Neural progenitor cell (in vitro differentiated cells): ENCODE data around the gene STK40. TPM values are rescaled to one million over a fixed set of nuclear protein-coding genes. Genes with fewer than 3 reads are reported as not detected.
A peak's percentile ranks its signal among the peaks of the same experiment; 100 is the strongest.

Experiments
- DNase-seq: peaks from one replicate; pipeline ENCODE4 v3.0.0-alpha.2; 2016; ENCODE audit warnings: low spot score
- H2AFZ ChIP-seq: fragments of 200-600 bp; sonication (generic); replicated peaks from 2 replicates; pipeline ENCODE4 v1.6.1; 2016; ENCODE audit warnings: antibody characterized with exemption
- H3F3A ChIP-seq: fragments of 200-600 bp; sonication (generic); 2 replicates; pipeline ENCODE4 v1.6.1; 2016; ENCODE audit warnings: antibody characterized with exemption, low read depth
- H3K27ac ChIP-seq: fragments of 200-600 bp; sonication (generic); 2 replicates; pipeline ENCODE4 v1.5.1; 2016; ENCODE audit warnings: mild to moderate bottlenecking
- H3K27me3 ChIP-seq: fragments of 200-600 bp; sonication (generic); 2 replicates; pipeline ENCODE4 v1.6.1; 2016; ENCODE audit warnings: mild to moderate bottlenecking, moderate library complexity
- H3K36me3 ChIP-seq: fragments of 200-600 bp; sonication (generic); 2 replicates; pipeline ENCODE4 v1.5.1; 2016
- H3K4me1 ChIP-seq: fragments of 200-600 bp; sonication (generic); 2 replicates; pipeline ENCODE4 v1.6.1; 2016; ENCODE audit warnings: mixed run types
- H3K4me2 ChIP-seq: fragments of 200-600 bp; sonication (generic); 2 replicates; pipeline ENCODE4 v1.6.1; 2016
- H3K4me3 ChIP-seq: fragments of 200-600 bp; sonication (generic); 2 replicates; pipeline ENCODE4 v1.5.1; 2016
- H3K79me2 ChIP-seq: fragments of 200-600 bp; sonication (generic); 2 replicates; pipeline ENCODE4 v1.6.1; 2016; ENCODE audit warnings: low read depth
- H3K9ac ChIP-seq: fragments of 200-600 bp; sonication (generic); 2 replicates; pipeline ENCODE4 v1.6.1; 2016
- H3K9me3 ChIP-seq: fragments of 200-600 bp; sonication (generic); 2 replicates; pipeline ENCODE4 v1.5.1; 2016; ENCODE audit warnings: low read depth
- H4K20me1 ChIP-seq: fragments of 200-600 bp; sonication (generic); 2 replicates; pipeline ENCODE4 v1.6.1; 2016; ENCODE audit warnings: low read depth
- H3K27ac Mint-ChIP-seq: 3 replicates; pipeline ENCODE4 v1.8.0; 2021; ENCODE audit warnings: mixed read lengths
- H3K27me3 Mint-ChIP-seq: 2 replicates; pipeline ENCODE4 v1.8.0; 2022; ENCODE audit warnings: low read depth, mild to moderate bottlenecking, inconsistent platforms, moderate library complexity, mixed read lengths; ENCODE audit not compliant: insufficient read depth
- H3K36me3 Mint-ChIP-seq: 3 replicates; pipeline ENCODE4 v1.8.0; 2021; ENCODE audit warnings: mixed read lengths
- H3K4me1 Mint-ChIP-seq: 3 replicates; pipeline ENCODE4 v1.8.0; 2021; ENCODE audit warnings: mixed read lengths
- H3K4me3 Mint-ChIP-seq: 3 replicates; pipeline ENCODE4 v1.8.0; 2021; ENCODE audit warnings: mild to moderate bottlenecking, moderate library complexity, mixed read lengths
- H3K9me3 Mint-ChIP-seq: 3 replicates; pipeline ENCODE4 v1.8.0; 2020; ENCODE audit warnings: mixed read lengths
- EZH2 ChIP-seq: fragments of 200-600 bp; sonication (generic); IDR thresholded peaks from 2 replicates; pipeline ENCODE4 v1.6.1; 2017; ENCODE audit warnings: antibody characterized with exemption, mild to moderate bottlenecking, moderate library complexity
- EZH2phosphoT487 ChIP-seq: fragments of 200-600 bp; sonication (generic); IDR thresholded peaks from 2 replicates; pipeline ENCODE4 v1.6.1; 2017; ENCODE audit warnings: antibody characterized with exemption
- total RNA-seq: library from RNA; depleted of rRNA; stranded (reverse); fragments of >200 nt; gene quantifications from 2 replicates; pipeline ENCODE4 v1.2.3, GENCODE V29; 2015; ENCODE audit warnings: low replicate concordance
- TF ChIP-seq, protein P1 (sequence below): fragments of 200-600 bp; sonication (generic); IDR thresholded peaks from 2 replicates; pipeline ENCODE4 v1.5.1; 2017; ENCODE audit warnings: antibody characterized with exemption, mild to moderate bottlenecking

Gene STK40
- total RNA-seq, 1 donor from 2014 or later = 5.3 TPM

DNA sequence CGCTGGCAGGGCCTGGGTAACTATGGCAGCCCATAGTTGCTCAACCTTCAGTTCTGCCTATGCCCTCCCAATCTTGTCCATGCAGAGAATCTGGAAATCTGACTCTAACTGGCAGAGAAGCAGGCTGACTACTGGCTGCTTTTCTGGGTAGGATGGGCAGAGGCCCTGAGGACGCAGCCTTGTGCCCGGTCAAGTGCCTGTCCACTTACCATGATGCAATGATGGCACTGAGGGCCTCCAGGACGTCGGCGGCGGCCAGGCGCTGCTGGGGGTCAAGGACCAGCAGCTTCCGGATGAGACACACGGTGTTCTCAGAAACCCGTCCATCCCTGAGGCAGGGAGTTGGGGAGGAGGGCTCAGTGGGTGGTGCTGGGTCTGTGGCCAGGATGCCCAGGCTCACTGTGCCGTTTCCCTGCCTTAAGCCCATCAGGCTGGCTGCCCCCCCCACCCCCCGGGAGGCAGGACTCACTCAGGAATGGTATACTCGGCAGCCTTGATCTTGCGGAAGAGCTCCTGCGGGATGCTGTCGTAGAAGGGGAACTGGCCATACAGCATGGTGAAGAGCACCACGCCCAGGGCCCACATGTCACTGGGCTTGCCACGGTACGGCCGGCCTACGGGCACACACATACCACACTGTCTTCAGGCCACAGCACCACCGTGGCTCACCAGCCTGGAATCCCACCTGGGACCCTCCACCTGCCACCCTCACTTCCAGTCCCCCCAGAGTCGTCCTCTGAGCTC, 41.9 kb downstream of the STK40 start:
- Mint-ChIP-seq H3K27me3 (peaks cover 9% of the 10 kb centered on the region), H3K4me1 (no peaks in the 10 kb centered on the region), H3K27ac (no peak overlapping the region), H3K36me3 (peaks cover 19% of the 10 kb centered on the region), H3K9me3 (no peaks in the 10 kb centered on the region), H3K4me3 (no peak overlapping the region)
- H3K36me3 ChIP-seq = no peaks in the 10 kb centered on the region
- TF ChIP-seq EZH2 (no peak), EZH2phosphoT487 (no peak)
- TF ChIP-seq, protein P1, sequence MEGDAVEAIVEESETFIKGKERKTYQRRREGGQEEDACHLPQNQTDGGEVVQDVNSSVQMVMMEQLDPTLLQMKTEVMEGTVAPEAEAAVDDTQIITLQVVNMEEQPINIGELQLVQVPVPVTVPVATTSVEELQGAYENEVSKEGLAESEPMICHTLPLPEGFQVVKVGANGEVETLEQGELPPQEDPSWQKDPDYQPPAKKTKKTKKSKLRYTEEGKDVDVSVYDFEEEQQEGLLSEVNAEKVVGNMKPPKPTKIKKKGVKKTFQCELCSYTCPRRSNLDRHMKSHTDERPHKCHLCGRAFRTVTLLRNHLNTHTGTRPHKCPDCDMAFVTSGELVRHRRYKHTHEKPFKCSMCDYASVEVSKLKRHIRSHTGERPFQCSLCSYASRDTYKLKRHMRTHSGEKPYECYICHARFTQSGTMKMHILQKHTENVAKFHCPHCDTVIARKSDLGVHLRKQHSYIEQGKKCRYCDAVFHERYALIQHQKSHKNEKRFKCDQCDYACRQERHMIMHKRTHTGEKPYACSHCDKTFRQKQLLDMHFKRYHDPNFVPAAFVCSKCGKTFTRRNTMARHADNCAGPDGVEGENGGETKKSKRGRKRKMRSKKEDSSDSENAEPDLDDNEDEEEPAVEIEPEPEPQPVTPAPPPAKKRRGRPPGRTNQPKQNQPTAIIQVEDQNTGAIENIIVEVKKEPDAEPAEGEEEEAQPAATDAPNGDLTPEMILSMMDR = no peak
- H3K27me3 ChIP-seq = no peaks in the 10 kb centered on the region
- H3F3A ChIP-seq = no peaks in the 10 kb centered on the region
- H3K4me2 ChIP-seq = no peak overlapping the region
- no peaks in the 10 kb centered on the region for H3K9me3 ChIP-seq
- no peaks in the 10 kb centered on the region for H3K4me1 ChIP-seq
- no peak overlapping the region for H3K4me3 ChIP-seq
- DNase-seq = no peak
- no peak overlapping the region for H3K9ac ChIP-seq
- no peak overlapping the region for H2AFZ ChIP-seq
- no peaks in the 10 kb centered on the region for H3K79me2 ChIP-seq
- H3K27ac ChIP-seq = no peak overlapping the region
- H4K20me1 ChIP-seq = no peaks in the 10 kb centered on the region

DNA sequence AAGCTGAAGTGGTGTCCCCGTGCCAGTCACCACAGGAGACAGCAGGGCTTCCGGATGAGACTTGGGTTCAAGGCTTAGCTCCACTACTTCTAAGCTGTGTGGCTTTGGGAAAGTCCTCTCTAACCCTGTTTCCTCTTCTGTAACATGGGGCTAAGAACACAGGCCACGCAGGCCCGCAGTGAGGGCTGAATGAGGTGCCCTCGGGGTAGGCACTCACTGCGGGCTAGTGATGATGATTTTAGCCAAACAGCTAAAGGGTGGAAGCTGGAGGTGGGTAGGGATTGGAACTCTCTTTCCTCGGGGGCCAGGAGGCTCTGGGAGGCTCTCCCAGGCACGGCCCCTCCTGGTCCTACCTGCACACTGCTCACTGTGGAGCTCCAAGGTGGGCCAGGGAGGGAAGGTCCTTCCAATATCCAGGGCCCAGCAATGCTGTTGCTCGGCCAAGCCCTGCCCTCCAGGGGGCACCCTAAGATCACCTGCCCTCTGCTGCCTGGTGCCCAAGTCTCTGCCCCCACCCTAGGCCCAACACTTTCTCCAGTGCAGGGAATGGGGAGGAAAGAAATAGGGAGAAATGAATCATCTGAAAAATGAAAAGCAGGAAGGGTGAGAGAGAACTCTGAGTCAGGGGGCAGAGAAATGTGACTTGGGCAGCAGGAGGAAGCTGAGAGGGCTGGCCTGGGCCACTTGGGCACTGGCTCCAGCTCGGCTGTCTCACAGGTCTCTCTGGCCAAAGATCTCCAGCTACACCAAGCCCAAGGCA, 43.1 kb downstream of the STK40 start:
- TF ChIP-seq, protein P1 = peak; percentile 70
- TF ChIP-seq EZH2 = no peak
- H3K27ac Mint-ChIP-seq = no peak overlapping the region
- Histone ChIP-seq H3K4me3 (no peak overlapping the region), H3K4me2 (no peak overlapping the region), H3K27me3 (no peaks in the 10 kb centered on the region), H3K9me3 (no peaks in the 10 kb centered on the region), H3K36me3 (no peaks in the 10 kb centered on the region), H3K79me2 (no peaks in the 10 kb centered on the region), H3K27ac (no peak overlapping the region), H3F3A (no peaks in the 10 kb centered on the region), H2AFZ (no peak overlapping the region), H4K20me1 (no peaks in the 10 kb centered on the region), H3K4me1 (no peaks in the 10 kb centered on the region), H3K9ac (no peak overlapping the region)
- peaks cover 7% of the 10 kb centered on the region for H3K27me3 Mint-ChIP-seq
- no peaks in the 10 kb centered on the region for H3K4me1 Mint-ChIP-seq
- peaks cover 11% of the 10 kb centered on the region for H3K36me3 Mint-ChIP-seq
- no peaks in the 10 kb centered on the region for H3K9me3 Mint-ChIP-seq
- peak; percentile 62 for DNase-seq
- no peak overlapping the region for H3K4me3 Mint-ChIP-seq

DNA sequence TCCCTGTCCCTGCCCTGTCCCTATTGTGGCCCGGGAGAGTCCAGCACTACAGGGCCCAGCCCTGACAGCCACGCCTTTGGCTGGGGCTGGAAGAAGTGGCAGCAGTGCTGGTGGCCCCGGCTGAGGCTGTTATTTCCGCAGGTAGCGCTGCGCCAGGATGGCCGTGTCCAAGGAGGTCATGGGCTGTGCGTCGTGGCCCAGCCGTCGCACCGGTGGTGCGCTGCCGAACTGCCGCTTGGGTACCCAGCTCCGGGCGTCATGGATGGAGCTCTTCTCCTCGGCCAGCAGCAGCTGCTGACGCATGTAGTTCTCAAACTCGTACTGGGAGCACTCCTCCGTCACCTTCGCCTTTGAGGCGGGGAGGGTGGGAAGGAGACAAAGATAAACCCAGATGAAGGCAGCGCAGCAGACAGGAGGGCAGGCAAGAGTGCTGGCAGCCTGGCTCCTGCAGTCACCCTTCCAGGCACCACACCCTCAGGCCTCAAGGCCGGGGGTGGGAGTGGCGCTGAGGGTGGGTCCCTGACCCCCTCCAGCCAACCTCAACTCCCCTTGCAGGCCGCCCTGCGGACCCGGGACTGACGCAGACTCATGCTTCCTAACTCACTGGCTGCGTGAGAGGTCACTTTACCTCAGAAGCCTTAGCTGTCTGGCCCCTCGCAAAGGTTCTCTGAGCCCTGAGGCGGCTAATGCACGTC, 44.0 kb downstream of the STK40 start:
- H3K36me3 ChIP-seq = no peaks in the 10 kb centered on the region
- peaks cover 7% of the 10 kb centered on the region for H3K27me3 Mint-ChIP-seq

More for the DNA sequence above, 44.0 kb downstream of the STK40 start:
- no peak overlapping the region for H3K27ac Mint-ChIP-seq
- Histone ChIP-seq H3K4me1 (no peaks in the 10 kb centered on the region), H2AFZ (no peak overlapping the region), H3K79me2 (no peaks in the 10 kb centered on the region), H3K27ac (no peak overlapping the region), H3K4me3 (no peak overlapping the region), H3K9me3 (no peaks in the 10 kb centered on the region), H3K27me3 (no peaks in the 10 kb centered on the region), H3K9ac (no peak overlapping the region), H3K4me2 (no peak overlapping the region), H3F3A (no peaks in the 10 kb centered on the region), H4K20me1 (no peaks in the 10 kb centered on the region)
- peaks cover 6% of the 10 kb centered on the region for H3K36me3 Mint-ChIP-seq
- TF ChIP-seq EZH2 = no peak
- TF ChIP-seq, protein P1 = no peak
- TF ChIP-seq EZH2phosphoT487 = no peak
- no peaks in the 10 kb centered on the region for H3K4me1 Mint-ChIP-seq
- no peak overlapping the region for H3K4me3 Mint-ChIP-seq
- no peaks in the 10 kb centered on the region for H3K9me3 Mint-ChIP-seq
- DNase-seq = no peak
